NCI-H128 (cell line): ENCODE results near the gene SAMD10.
"Not testable (repeated sequence)": the region's sequence is repeated elsewhere in the genome, so short reads cannot be mapped to it uniquely, and the experiment has no call there.

Experiments
- DNase-seq: peaks from one replicate; lab custom pipeline; 2025; ENCODE audit not compliant: unreplicated experiment; lab: John Stamatoyannopoulos, UW

Gene SAMD10

DNA sequence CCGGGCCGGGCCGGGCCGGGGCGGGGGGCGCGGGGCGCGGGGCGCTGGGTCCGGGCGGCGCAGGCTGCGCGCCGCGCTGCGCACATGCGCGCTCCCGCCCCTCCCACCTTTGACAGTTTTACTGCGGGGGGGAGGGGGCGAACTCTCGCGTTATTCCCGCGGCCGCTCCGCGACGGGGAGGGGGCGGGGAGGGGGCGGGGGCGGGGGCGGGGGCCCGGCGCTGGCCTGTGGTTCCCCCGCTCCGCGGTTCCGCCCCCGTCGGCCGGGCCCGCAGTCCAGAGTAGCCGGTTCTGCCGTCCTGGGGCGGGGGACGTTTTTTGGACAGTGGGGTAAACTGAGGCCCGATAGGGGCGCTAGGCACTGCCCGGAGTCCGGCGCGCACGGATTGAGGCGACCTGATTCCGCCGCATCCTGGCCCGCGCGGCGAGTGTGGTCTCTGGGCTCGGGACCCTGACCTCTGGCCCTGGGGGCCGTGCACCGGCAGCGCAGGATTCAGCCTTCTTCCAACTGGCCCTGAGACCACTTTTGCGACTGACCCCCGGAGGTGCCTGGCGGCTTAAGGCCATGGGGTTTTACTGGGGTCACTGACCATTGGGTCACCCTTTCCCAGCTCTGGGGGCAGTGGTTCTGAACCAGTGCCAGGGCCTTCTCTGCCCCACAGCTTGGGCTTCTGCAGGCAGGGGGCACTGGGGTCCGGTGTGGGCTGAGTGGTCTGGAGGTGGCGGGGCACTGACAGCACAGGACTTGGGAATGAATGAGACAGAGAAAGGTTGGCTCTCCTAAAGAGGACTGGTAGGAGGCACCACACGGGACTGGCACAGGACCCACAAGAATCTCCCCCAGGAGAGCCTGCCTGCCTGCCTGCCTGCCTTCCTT is 9.4 kb downstream of the SAMD10 start, which contains the start of gene ZNF512B:
TSS of gene ZNF512B (minus strand) at position 93 of the 876 bp plus-strand sequence. CDS start 1,980 bp downstream, outside the sequence.
- DNase-seq = no peak

DNA sequence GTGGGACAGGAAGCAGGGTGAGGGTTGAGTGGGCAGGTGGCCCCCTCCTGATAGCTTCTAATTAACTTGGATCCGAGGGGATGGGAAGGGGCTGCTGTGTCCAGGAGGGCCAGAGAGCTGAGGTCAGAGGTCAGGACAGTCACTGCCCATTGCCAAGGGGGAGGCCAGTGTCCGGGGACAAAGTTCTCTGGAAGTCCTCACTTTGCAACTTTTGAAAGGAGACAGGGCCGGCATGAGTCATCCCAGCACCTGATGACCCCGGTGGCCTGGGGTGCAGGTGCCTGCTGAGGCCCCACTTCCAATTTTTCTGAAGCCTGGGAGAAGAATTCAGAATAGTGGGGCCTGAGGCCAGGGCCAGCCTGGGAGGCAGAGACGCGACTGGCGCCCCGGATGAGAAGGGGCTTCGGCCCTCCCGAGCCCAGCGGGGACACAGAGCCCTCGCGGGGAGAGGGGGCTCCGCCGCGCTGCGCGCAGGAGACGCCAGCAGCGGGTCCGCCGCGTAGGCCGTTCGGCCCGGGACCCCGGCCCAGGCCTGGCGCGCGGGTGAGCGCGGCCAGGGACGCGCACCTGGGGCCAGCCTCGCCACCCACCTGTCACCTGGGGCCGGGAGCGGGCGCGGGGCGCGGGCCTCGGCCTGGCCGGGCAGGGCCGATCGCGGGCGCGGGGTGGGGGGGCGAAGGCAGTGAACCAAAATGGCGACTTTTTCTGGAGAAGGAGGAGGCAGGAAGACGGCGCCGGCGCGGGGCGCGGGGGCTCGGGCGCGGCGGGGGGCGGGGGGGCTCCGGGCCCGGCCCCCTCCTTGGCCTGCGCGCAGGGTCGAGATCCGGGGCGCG is 10.3 kb downstream of the SAMD10 start:
- DNase-seq = no peak

DNA sequence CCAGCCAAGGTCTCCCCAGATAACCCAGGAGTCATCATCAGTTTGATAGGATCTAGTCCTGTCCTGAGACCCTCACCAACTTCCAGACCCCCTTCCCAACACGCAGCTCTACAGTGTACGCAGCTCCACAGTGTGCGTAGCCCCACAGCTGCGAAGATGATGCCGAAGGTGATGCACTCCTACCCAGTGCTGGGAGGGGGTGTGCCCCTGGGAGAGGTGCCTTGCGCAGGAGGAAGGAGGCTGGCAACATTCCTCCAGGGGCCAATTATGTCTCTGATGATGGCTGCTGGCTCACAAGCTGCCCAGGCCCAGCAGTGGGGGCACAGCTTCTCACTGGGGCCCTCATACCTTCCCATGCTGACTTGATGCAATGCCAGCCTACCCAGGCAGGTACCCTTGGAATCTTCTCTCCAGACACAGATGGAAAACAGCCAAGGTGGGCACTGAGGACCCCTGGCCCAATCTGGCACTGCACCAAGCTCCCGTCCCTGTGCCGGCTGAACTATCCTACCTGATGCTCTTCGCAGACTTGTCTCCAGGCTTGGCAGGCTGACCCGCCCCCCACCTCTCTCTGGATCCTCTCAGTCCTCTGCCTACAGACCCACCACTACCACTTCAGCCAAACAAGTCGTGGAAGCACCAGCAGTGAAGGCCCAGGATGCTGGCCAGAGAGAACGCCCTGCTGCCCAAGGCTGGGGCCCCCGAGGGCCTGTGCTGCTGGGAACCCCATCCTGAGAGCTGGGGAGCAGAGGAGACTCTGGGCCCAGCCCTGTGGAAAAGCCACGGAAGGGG is 11.1 kb downstream of the SAMD10 start:
- DNase-seq = no peak

DNA sequence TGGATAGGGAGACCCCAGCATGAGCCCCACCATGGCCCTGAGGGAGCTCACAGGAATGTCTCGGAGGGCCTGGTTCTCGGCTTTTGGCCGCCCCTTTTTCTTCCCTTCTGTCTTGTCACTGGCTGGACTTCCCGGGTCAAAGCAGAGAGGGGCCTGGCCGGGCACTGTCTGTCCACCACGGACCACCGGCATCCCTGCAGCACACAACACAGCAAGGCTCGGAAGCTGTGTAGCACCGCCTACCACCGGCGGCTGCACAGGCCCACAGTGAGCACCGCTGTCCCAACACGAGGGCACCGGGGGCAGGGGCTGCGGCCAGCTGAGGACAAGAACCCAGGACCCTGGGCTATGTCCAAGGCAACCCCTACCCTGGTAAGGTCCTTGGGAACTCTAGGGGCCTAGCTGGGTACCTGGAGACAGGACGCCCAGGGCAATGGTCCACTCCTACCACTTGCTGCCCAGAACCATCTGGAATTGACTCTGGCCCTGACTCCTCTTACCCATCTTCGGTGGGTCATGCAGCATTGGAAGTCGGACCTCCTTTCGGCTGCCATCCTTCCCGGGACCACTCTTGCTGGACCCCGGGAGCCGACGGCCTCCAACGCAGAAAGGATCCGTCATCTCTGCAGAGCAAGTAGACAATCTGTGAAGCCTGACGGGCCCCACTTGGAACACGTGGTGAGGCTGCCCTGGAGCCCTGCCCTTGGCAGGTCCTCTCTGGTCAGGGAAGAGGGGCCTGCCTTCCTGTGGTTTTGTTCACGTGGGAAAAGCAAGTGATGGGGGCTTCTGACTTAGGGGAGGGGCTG is 11.9 kb downstream of the SAMD10 start:
- no peak for DNase-seq

DNA sequence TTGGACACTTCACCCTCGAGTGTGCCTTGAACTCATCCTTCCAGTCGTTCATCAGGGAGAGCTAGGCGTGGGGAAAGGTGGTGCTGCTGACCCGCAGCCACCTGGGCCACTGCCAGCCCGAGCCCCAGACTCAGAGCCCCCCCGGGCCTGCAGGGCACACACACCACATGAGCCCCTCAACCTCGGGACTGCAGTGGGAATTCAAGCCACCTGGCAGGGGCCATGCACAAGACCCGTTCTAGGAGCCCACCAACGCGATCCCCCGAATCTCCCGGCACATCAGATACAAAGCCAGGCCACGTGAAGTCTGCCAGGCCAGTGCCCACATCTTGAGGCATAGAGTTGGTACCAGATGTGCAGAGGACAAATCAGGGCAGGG is 12.5 kb downstream of the SAMD10 start:
- no peak for DNase-seq

DNA sequence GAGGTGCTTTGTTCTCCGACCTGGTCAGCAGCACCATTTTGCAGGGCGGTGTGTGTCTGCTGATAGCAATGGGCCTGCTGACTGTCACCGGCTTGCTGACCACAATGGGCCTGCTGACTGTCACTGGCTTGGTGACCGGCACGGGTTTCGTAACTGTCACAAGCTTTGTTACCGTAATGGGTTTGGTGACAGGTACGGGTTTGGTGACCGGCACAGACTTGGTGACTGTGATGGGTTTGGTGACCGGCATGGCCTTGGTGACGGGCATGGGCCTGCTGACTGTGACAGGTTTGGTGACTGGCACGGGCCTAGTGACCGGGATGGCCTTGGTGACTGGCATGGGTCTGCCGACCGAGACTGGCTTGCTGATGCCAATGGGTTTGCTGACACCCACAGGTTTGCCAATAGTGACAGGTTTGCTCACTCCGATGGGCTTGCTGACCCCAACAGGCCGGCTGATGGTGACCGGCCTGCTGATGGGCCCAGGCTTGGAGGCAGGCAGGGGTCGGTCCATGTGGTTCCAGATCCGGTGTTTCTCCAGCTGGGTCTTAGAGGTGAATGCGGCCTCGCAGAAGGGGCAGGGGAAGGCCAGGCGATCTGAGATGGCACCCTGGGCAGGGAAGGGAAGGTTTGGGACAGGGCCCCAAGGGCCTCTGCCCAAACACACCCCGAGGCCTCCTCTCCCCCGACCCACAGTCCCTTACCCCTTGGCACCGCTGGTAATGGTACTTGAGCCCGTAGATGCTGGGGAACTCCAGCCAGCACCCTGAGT is 13.1 kb downstream of the SAMD10 start:
- DNase-seq = no peak

DNA sequence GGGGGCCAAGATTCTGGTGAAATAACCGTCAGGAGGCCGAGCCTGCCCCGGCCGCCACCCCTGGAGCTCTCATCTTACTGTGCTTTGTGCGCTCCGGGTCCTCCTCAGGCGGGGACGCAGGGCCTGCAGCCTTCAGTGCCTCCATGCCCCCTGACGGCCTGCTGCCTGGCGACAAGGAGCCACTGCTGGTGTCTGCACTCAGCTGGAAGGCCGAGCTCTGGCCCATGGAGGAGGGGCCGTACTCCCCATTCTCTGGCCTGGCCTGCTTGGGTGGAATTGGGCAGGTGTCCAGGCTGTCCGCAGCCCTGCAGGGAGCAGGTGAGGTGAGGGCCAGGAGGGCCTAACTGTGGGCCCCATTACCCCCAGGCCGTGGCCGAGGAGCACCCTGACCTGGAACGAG is 15.0 kb downstream of the SAMD10 start:
- no peak for DNase-seq

DNA sequence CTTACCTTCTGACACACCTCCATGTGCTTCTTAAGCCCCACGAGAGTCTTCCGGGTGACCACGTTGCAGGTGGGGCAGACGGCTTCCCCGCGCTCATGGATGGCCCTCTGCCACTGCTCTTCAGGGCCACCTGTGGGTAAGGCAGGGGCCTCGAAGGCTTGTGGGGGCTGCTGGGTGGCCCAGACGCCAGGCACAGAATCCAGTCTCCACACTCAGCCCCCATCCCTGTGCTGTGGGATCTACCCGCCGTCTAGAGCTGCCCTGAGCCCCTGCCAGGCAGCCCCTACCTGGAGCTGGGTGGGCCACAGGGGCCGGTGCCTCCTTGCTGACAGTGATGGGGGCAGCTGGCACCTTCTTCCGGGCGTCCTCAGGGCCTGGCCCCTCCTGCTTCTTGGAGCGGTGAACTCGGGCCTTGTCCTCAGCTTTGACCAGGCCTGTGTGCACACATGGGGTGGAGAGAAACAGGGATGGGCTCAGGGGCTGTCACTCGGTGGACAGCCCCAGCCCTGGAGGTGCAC is 15.6 kb downstream of the SAMD10 start:
- DNase-seq = no peak

DNA sequence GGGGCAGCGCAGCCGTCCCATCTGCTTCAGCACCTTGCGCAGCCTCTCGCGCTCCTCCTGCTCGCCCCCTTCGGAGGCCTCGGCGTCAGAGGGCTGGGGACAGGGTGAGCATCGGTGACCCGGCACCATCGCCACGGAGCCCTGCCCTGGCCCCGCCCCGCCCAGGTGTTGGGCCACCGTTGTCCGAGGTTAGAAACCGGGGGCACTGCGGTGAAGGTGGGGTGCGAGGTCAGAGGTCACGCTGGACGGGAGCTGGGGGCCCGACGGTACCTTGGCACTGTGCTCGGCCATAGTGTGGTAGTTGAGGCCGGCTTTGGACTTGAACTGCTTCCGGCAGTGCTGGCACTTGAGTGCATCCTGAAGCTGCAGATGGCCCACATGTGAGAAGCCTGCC is 16.1 kb downstream of the SAMD10 start:
- DNase-seq = no peak

DNA sequence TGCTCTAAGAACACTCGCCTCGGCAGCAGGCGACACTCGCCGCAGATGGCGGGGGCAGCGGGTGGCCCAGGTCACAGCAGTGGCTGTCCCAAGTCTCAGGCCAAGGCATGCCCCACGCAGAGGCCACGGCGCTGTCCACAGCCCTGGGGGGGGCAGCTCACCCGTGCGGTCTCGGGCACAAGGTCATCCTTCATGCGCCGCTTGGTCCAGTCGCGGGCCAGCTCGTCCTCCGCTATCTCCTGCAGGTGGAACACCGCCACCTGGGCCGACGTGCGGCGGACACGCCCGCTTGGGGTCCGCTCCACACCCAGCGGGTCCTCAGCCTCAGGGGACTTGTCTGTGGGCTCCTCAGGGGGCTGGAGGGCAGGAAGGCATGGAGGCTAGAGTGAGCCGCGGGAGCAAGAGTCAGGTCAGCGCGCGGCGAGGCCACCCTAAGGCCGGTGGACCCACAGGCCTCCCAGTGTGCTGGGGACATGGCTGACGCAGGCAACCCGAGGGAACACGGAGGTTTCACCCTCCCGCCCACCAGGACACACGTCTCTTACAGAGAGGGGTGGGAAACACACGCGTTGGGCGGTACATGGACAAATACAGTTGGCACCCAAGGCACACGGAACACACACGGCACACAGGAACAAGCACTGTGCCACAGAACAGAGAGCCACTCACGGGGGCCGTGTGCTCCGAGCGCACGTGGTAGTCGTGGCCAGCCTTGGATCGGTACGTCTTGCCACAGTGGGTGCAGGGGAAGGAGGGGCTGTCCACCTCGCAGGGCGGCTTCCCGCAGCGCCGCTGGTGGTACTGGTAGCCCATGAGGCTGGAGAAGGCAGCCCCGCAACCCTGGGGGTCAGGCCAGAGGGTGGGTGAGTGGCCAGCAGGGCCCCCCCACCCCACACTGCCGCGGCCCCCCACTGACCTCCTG is 16.8 kb downstream of the SAMD10 start:
- DNase-seq = no peak

DNA sequence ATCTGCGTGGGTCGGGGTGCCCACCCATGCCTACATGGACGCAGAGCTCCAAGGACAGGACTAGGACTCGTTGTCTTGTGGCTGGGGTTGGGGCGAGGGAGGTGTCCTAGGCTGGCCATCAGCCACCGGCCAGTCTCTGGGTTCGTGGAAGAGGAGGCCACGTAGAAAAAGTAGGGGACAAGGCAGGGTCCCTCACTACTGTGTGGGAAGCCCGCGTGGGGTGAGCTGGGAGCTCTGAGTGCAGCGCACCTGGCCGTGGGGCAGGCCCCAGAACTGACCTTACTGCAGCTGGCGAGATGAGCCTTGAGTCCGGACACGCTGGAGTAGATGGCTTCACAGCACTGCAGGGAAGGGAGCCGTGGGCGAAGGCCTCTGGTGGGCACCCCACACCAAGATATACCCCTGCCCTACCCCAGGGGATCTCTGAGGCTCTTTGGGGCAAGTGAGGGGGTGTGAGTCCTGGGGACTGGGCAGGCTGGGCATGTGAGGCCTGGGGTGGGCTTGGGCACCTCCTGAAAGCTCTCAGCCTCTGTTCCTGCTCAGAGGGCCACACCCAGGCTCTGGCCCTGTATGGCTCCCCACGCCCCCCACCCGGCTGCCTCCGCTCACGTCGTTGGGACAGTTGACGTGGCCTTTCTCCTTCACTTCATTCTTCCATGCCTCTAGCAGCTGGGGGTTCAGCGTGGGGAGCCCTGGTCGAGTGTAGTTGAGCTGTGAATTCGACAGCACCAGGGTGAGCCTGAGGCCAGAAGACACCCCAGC is 17.6 kb downstream of the SAMD10 start:
- DNase-seq = no peak

DNA sequence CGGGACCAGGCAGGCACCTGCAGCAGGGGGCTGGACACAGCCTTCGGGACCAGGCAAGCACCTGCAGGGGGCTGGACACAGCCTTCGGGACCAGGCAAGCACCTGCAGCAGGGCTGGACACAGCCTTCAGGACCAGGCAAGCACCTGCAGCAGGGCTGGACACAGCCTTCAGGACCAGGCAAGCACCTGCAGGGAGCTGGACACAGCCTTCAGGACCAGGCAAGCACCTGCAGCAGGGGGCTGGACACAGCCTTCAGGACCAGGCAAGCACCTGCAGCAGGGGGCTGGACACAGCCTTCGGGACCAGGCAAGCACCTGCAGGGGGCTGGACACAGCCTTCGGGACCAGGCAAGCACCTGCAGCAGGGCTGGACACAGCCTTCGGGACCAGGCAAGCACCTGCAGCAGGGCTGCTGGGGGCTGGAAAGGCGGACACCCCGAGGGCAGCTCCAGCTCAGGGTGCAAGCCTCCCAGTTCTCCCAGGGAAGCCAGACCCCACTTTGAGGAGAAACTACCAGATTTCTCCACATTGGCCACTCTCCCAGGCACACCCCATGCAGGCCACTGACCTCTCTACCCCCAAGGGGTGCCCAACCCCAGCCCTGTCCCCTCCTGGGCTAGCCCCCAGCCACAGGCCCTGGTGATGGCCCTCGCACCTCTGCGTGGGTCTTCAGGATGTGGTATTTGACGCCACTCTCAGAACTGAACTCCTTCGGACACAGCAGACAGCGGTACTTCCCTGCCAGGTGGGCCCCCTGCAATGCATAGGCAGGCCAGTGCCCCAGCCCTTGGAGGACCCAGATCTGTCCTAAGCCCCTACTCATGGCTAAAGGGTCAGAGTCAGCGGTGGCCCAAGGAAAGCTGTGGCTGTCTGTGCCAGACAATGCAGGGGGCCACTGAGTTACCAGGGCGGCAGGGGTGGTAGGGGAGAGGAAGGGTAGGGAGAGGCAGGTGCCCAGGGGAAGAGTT is 18.5 kb downstream of the SAMD10 start:
- not testable (repeated sequence) for DNase-seq

DNA sequence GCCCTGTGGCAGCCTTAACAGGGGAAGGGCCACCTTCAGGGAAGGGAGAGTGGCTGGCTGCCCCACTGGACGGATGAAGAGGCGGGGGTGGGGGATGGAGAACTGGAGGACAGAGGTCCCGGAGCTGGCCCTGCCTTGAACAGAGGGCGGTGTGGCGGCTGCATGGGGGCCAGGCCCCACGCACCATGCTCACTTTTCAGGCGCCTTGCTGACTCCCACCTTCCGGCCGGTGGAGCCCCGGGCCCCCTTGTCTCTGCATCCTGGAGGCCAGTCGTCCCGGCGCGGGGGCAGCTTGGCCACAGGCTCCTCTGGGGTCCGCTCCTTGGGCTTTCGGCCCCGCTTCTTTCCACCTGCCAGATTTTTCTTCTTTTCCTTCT is 19.8 kb downstream of the SAMD10 start:
- no peak for DNase-seq

DNA sequence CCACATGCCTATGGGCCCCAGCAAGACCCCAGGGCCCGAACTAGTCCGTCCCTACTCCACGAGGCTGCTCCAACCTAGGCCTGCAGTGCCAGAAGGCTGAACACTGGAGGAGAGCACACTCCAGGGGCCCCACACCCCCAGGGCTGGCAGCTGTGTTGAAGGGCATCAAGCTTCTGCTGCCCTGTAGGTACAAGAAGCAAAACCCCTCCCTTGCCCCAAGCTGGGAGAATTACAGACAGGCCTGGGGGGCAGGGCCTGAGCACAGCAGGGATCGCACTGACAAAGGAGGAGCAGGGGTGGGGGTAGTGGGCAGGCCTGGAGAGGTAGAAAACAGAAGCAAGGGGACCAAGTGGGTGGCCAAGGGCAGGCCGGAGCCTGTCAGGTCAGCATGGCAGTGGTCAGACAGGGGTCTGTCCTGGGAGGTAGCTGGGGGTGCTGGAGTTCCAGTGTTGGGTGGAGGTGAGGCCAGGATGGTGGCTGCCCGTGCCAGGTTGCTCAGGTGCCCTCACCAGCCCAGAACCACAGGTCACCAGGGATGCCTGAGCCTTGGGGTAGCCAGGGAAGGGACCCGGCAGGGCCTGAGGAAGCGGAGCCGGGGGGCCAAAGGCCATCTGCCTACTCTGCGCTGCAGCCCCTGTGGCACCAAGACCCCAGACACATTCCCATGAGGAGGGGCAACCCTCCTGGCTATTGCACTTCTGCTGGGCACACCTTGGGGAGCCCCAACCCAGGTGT is 20.3 kb downstream of the SAMD10 start:
- DNase-seq = no peak

DNA sequence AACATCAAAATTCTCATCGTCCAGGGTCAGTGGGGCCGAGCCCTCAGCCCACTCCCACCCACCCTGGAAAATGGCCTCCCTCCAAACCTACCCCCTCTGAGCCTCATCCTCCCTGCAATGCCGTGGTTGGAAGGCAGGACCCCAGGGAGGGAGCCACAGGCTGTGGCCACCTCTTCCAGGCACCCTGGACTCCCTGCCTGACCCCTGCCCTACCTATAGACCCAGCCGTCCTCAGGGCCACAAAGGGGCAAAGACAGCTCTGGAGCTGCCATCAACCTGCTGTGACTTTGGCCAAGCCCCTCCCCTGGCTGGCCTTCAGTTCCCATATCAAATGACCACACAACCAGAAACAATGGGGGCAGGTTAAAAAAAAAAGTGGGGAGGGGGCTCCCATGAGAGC is 21.0 kb downstream of the SAMD10 start:
- DNase-seq = no peak
